GM10847 (cell line): ENCODE data around the gene SLC6A13.

Experiments
- POLR2A ChIP-seq: IDR thresholded peaks from 2 replicates; pipeline ENCODE4 v1.6.1; 2011; ENCODE audit not compliant: insufficient read length; ENCODE audit errors: extremely low read depth

Gene SLC6A13

DNA sequence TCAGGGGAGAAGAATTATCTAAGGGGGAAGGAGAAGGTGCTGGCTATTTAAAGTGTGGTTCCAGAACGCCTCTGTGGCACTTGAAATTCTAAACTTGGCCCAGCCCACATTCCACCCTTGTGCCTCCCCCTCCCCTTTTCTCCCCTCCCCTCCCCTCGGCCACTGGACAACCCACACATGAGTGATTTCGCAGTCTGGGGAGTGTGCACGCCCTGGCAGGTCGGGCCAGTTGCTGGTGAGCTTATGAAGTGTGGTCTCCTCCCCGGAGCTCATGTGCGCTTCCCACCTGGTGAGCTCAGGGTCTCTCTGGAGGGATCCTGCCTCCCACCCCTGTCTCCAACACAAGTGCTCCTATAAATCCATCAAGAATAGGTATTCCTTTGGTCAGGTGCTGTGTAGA lies at the start of gene SLC6A13:
Gene SLC6A13, minus strand, starts transcription at position 20 of the 400 bp plus-strand sequence. CDS start 2,784 bp downstream, outside the sequence.
- no peak for TF ChIP-seq POLR2A

DNA sequence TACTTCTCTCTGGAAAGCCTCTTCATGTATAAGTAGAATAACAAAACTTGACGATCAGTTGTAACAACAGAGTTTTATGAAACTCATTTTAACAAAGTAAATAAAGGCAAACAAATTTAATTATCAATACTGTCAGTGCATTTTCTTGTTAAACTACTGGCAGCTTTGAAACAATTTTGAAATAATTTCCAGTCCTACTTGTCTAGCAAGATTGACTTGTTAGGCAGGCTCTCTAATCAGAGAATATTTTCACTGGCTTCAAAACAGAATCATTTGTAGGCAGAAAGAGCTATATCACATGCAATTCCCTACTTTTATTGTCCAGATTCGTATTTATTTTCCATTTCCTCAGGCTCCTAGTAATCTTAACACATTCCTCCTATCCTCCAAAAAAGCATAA lies 45.9 kb upstream of the SLC6A13 start:
- TF ChIP-seq POLR2A: no peak

DNA sequence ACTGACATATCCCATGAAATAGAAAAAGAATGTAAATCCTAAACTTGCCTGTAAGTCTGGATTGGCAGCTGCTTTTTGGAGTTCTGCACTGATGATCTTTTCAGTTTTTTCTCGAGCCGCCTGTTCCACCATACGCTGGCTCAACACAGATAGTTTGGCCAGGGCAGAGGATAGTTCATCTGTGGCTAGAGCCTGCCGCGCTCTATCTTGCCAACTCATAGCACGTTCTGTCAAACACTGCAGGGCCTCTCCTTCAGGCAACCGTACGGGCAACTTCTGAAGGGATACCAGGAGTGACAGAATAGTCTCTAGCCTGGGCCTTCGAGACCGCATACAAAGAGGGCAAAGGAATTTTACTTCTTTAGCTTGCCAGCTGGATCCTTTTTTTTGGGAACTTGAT lies 44.8 kb upstream of the SLC6A13 start:
- no peak for TF ChIP-seq POLR2A

DNA sequence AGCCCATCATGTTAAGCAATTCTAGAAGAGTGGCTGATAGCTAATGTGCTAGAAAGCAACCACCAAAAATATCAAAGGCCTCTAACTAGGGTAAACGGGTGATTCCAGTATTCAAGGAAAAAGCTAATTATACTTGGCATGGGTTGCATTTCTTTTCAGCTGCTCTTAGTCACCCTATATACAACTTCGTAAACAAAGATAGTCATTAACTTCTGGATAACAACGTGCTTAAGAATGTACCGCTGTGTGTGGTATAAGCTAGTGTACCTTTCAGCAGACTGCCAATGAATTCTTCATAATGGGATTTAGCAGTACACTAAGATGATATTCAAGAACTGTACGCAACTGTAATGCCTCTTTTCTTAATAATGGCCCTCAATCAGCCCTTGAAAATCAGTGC lies 42.2 kb upstream of the SLC6A13 start:
- no peak for TF ChIP-seq POLR2A

DNA sequence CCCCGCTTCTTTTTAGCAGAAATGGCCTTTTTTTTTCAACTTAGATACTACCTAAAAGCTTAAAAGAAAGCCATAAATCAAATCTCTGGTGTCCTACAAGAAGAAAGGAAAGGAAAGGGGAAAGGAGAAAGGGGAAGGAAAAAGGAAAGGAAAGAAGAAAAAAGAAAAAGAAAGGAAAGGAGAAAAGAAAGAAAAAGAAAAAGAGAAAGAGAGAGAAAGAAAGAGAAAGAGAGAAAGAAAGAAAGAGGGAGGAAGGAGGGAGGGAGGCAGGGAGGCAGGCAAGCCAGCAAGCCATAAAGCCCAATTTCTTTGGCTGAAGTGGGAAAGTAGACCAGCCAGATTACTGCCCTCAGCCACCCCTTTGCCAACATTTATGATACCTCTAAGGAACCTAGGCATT lies 32.5 kb upstream of the SLC6A13 start:
- TF ChIP-seq POLR2A: no peak

DNA sequence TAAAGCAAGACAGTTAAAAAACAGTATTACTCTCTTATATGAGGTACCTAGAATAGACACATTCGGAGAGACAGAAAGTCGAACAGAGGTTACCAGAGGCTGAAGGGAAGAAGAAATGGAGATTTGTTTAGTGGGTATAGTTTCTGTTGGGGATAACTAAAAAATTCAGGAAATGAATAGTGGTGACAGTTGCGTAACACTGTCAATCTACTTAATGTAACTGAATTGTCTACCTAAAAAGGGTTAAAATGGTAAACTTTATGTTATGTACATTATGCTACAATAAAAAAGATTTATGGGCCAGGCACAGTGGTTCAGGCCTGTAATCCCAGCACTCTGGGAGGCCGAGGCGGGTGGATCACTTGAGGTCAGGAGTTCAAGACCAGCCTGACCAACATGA lies 30.6 kb upstream of the SLC6A13 start:
- TF ChIP-seq POLR2A: no peak

DNA sequence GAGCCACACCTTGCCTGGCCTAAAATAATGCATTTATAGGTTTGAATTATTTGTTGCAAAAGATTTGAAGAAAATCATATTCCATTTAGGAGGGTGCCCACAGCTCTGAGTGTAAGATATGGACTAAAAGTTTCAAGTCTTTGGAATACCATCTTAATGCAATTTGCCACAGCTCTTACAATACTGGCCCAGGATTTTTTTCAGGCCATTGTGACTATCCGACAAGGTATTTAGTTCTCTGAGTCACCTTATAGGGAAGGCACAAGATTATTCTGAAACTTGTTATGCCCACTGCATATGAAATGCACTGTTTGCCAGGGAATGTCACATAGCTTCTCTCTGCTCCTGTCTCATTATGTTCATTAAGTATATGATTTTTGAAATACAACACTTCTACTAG lies 29.6 kb upstream of the SLC6A13 start:
- TF ChIP-seq POLR2A: no peak

DNA sequence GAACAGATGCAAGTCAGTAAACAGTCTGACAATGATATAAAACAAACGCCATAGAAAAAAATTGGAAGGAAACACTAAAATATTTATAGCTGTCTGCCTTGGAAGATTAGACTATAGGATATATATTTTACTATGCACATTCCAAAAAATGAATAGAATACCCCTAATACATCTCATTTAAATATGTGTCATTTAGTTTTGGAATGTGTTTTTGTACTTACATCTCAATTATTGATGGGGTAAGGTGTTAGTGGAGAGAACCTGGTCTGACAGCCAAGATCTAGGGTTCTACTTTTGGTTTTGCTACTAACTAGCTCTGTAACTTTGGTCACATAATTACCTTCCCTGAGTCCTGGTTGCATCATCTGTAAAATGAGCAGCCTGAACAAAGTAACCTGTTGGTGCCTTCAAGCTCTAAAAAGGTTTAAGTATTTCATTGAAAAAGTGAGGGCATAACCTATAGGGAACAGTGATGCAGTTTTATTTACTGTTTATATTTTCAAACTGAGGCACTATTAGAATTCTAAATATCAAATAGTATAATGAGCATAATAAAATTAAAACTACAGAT lies 28.6 kb upstream of the SLC6A13 start:
- TF ChIP-seq POLR2A: no peak

DNA sequence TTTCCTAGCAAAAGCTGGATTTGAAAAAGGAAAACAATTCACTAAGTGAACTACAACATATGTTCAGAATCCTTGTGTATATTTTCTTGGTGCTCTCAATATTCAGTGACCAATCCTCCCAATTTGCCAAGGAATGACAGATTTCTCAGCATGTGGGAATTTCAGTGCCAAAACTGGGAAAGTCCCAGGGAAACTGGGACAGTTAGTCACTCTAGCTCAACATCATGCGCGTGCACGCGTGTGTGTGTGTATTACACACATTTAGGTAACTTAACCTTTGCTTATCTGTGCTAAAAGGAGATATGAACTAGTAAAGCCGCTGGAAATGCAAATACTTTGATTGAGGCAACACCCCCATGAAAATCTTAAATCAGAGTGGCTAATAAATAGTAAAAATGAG lies 26.1 kb upstream of the SLC6A13 start:
- no peak for TF ChIP-seq POLR2A

DNA sequence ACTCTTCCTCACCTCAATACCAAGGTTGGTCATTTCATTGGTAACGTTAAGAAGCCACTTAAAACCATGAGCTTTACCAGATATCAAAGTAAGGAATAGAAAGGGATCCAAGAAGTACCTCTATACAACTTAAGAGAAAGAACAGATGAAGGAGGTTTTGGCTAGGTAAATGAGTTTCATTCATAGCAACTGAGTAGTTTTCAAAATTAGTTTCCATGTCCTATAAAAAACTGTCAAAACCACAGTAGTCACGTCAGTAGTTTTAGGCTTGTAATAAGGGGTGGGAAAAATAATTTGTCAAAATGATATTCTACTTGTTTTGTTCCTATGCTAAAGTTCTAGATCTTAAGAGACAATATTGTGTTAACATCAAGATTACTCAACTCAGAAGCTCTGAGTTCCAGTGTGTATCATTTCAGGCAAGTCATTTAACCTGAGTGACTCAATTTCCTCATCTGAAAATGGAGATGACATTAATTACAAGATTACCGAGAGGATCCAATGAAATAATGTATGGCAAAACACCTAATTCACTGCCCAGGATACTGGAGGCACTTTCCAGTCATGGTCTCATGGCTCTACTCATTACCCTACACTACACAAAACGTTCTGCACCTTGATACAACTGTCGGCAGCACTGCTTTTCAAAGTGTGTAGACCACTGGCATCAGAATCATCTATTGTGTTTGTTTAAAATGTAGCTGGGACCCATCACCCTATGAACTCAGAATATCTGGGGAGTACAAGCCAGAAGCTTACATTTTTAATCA lies 24.1 kb upstream of the SLC6A13 start:
- TF ChIP-seq POLR2A: no peak

DNA sequence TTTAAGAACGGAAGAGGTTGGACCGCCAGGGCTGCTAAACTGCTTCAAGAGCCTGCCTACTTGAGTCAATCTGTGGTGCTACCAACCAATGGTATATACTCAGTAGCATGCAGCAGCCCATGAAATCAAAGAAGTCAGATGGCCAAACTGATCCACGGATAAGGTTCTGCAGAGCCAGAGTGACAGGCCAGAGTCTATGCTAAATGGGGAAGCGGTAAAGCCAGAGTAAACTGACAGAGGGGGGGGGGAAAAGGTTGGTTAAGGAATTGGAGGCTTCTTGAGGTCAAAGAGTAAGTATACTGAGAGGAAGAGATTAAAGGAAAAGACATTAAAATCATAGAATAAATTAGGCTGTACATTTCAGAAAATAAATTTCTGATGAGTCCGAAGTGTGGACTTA lies 15.4 kb upstream of the SLC6A13 start:
- TF ChIP-seq POLR2A: no peak

DNA sequence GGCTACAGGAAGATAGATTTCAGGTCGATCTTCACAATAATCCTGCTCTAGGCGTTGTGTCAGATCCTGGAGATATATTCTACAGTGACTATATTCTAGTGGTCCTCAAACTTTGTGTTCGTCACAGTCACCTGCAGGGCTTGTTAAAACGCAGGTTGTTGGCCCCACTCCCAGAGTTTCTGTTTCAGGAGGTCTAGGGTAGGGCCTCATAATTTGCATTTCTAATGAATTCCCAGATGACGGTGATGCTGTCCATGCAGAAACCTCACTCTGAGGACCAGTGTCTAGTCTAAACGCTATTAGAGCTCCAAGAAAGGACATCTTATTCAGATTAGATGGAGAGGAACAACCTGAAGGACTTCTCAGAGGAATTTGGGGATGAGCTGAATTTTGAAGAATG lies 13.2 kb upstream of the SLC6A13 start:
- TF ChIP-seq POLR2A: no peak

DNA sequence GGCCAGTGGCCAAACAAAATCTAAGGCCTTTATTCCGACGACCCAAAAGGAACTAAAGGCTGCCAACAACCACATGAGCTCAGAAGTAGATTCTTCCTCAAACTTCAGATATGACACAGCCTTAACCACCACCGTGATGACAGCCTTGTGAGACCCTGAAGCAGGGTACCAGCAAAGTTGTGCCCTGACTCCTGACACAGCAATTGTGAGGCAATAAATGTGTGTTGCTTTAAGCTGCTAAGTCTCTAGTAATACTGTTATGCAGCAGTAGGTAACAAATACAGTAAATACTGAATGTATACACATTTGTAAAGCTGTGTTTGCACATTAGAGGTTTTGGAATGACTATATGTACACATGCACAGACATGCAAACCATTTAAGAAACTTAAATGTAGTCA lies 10.7 kb upstream of the SLC6A13 start:
- TF ChIP-seq POLR2A: no peak

DNA sequence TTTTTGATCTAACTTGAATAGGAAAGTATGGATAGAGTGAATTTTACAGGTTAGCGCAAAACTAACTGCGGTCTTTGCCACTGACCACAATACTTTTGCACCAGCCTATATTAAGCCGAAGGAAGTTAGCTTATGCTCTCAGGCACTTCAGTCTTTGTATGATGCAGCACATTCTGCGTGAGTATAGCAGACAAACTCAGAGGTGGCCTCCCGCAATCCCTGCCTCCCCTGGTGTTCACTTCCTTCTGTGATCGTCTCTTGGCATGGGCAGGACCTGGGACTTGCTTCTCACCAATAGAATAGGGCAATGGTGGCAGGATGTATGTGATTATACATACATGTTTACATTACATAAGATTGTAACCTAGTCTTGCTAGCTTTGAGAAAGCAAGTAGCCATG lies 10.3 kb upstream of the SLC6A13 start:
- no peak for TF ChIP-seq POLR2A

DNA sequence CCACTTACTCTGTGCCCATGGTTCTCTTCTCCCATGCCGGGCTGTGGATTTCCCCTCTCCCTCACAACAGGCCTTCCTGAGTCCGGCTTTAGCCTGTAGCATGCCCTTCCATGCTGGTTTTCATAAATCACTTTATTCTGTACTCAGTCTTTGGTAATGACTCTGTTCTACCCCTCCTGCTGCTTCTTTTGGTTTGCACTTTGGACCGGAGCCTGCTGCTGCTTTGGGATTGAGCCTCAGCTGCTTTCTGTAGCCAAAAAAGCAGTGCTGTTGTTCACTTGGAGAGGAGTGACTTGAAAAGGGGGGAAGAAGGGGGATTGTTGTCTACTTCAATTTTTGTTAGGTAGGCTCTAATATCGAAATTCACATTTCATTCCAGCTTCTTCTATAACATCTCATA lies 8.5 kb upstream of the SLC6A13 start:
- no peak for TF ChIP-seq POLR2A

DNA sequence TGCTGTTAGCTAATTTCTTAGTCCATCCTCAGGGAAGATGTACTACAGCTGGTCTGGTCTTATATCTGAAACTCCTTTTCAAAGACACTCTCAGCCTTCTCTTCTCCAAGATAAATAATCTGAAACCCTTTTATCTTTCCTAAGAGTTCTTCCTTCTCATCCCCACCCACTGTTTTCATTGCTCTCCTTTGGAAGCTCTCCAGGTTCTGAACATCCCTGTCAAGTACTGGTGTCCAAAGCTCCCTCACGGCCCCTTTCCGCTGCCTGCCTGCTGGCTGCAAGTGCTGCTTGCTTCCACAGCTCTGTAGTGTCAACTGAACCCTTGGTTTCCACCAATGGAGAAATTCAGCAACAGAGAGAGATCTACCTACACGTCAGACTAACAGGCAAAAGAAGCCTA lies 6.6 kb upstream of the SLC6A13 start:
- TF ChIP-seq POLR2A: no peak

DNA sequence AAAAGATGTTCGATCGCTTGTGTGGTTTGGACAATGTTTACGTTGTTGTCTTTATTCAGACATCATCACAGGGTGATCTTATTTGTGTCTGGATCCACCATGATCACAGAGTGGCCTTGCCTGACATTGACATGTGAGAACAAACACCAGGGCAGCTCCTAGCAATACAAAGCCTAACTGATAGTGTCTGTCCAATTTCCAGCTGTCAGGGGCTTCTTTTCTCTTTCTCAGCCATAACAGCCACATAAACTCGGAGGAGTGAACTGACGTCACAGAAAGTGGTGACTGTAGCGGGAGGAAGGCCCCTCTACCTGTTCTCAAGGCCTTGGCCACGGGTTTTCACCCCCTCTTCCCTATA lies 5.8 kb upstream of the SLC6A13 start:
- no peak for TF ChIP-seq POLR2A
